ENCODE measurements around the gene OPA1.
"Not testable (repeated sequence)": the region's sequence is repeated elsewhere in the genome, so short reads cannot be mapped to it uniquely, and the experiment has no call there.

DNA sequence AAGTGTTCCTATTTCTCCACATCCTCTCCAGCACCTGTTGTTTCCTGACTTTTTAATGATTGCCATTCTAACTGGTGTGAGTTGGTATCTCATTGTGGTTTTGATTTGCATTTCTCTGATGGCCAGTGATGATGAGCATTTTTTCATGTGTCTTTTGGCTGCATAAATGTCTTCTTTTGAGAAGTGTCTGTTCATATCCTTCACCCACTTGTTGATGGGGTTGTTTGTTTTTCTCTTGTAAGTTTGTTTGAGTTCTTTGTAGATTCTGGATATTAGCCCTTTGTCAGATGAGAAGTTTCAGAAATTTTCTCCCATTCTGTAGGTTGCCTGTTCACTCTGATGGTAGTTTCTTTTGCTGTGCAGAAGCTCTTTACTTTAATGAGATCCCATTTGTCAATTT, 13.9 kb downstream of the OPA1 start:
- not testable (repeated sequence) for TF ChIP-seq ETV5 (CRISPR knock-in tag; IDR thresholded peaks at IDR 0.05; ENCODE audit: borderline replicate concordance); KDM5B (CRISPR knock-in tag; IDR thresholded peaks at IDR 0.05; ENCODE audit: borderline replicate concordance); HIVEP1 (CRISPR knock-in tag; IDR thresholded peaks at IDR 0.05); FOXP1 (IDR thresholded peaks at IDR 0.05); FOXP1 (CRISPR knock-in tag; IDR thresholded peaks at IDR 0.05); EP300 (IDR thresholded peaks at IDR 0.05; ENCODE audit: low read depth in 2 of 2, low read length in 2 of 2); EP300 (CRISPR knock-in tag; IDR thresholded peaks at IDR 0.05; ENCODE audit: borderline replicate concordance); RFX5 (IDR thresholded peaks at IDR 0.05; ENCODE audit: low read depth, low read length); MAZ (IDR thresholded peaks at IDR 0.05; ENCODE audit: borderline replicate concordance, low read depth, low read length); MAZ (CRISPR knock-in tag; IDR thresholded peaks at IDR 0.05; ENCODE audit: low read depth); NONO (IDR thresholded peaks at IDR 0.05); NONO (CRISPR knock-in tag; conservative IDR thresholded peaks at IDR 0.05); ZBTB38 (CRISPR knock-in tag; IDR thresholded peaks at IDR 0.05); ZNF34 (CRISPR knock-in tag; IDR thresholded peaks at IDR 0.05; ENCODE audit: borderline replicate concordance); RNF2 (conservative IDR thresholded peaks at IDR 0.05; ENCODE audit: low read depth)
- TF ChIP-seq, protein P1, sequence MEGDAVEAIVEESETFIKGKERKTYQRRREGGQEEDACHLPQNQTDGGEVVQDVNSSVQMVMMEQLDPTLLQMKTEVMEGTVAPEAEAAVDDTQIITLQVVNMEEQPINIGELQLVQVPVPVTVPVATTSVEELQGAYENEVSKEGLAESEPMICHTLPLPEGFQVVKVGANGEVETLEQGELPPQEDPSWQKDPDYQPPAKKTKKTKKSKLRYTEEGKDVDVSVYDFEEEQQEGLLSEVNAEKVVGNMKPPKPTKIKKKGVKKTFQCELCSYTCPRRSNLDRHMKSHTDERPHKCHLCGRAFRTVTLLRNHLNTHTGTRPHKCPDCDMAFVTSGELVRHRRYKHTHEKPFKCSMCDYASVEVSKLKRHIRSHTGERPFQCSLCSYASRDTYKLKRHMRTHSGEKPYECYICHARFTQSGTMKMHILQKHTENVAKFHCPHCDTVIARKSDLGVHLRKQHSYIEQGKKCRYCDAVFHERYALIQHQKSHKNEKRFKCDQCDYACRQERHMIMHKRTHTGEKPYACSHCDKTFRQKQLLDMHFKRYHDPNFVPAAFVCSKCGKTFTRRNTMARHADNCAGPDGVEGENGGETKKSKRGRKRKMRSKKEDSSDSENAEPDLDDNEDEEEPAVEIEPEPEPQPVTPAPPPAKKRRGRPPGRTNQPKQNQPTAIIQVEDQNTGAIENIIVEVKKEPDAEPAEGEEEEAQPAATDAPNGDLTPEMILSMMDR (CRISPR knock-in tag; IDR thresholded peaks at IDR 0.05), result not testable (repeated sequence)
- TF ChIP-seq, protein P2, sequence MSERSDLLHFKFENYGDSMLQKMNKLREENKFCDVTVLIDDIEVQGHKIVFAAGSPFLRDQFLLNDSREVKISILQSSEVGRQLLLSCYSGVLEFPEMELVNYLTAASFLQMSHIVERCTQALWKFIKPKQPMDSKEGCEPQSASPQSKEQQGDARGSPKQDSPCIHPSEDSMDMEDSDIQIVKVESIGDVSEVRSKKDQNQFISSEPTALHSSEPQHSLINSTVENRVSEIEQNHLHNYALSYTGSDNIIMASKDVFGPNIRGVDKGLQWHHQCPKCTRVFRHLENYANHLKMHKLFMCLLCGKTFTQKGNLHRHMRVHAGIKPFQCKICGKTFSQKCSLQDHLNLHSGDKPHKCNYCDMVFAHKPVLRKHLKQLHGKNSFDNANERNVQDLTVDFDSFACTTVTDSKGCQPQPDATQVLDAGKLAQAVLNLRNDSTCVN (CRISPR knock-in tag; IDR thresholded peaks at IDR 0.05; ENCODE audit: borderline replicate concordance), result not testable (repeated sequence)
